GM23338 (cell line): ENCODE data around the gene CD226. TPM values are rescaled to one million over a fixed set of nuclear protein-coding genes. Genes with fewer than 3 reads are reported as not detected.

ENCODE experiments used
- ATAC-seq: fragments of 200-7000 bp; cut with Tn5 transposase; 3 replicates; pipeline ENCODE4 v1.9.1; 2020
- DNase-seq: peaks from one replicate; pipeline ENCODE4 v3.0.0-alpha.2; 2015; ENCODE audit warnings: low spot score
- H2AFZ ChIP-seq: fragments of 200-600 bp; sonication (generic); 2 replicates; pipeline ENCODE4 v1.8.0; 2016; ENCODE audit warnings: antibody characterized with exemption, mild to moderate bottlenecking, moderate library complexity
- H3F3A ChIP-seq: fragments of 200-600 bp; sonication (generic); replicated peaks from 2 replicates; pipeline ENCODE4 v1.8.0; 2017; ENCODE audit warnings: antibody characterized with exemption, mixed run types, low read depth
- H3K27ac ChIP-seq: fragments of 200-600 bp; sonication (generic); 2 replicates; pipeline ENCODE4 v1.6.1; 2016; ENCODE audit warnings: low read depth
- H3K27me3 ChIP-seq: fragments of 200-600 bp; sonication (generic); 2 replicates; pipeline ENCODE4 v1.8.0; 2016; ENCODE audit warnings: mild to moderate bottlenecking, mixed run types, moderate library complexity; ENCODE audit not compliant: insufficient read depth
- H3K36me3 ChIP-seq: fragments of 200-600 bp; sonication (generic); 2 replicates; pipeline ENCODE4 v1.8.0; 2016; ENCODE audit warnings: mild to moderate bottlenecking; ENCODE audit not compliant: insufficient read depth
- H3K4me1 ChIP-seq: fragments of 200-600 bp; sonication (generic); 2 replicates; pipeline ENCODE4 v1.8.0; 2016; ENCODE audit warnings: mild to moderate bottlenecking, moderate library complexity; ENCODE audit not compliant: insufficient read depth
- H3K4me2 ChIP-seq: fragments of 200-600 bp; sonication (generic); 2 replicates; pipeline ENCODE4 v1.7.1; 2017; ENCODE audit warnings: mixed run types
- H3K4me3 ChIP-seq: fragments of 200-600 bp; sonication (generic); 2 replicates; pipeline ENCODE4 v1.6.1; 2016; ENCODE audit warnings: mixed run types
- H3K79me2 ChIP-seq: fragments of 200-600 bp; sonication (generic); replicated peaks from 2 replicates; pipeline ENCODE4 v1.8.0; 2017; ENCODE audit warnings: mild to moderate bottlenecking; ENCODE audit not compliant: insufficient read depth
- H3K9me2 ChIP-seq: fragments of 200-600 bp; sonication (generic); 2 replicates; pipeline ENCODE4 v1.8.0; 2017; ENCODE audit not compliant: insufficient read depth
- H4K20me1 ChIP-seq: fragments of 200-600 bp; sonication (generic); replicated peaks from 2 replicates; pipeline ENCODE4 v1.8.0; 2017; ENCODE audit warnings: mild to moderate bottlenecking; ENCODE audit not compliant: insufficient read depth
- H3K27ac Mint-ChIP-seq: 2 replicates; pipeline ENCODE4 v1.8.0; 2020; ENCODE audit warnings: inconsistent platforms, mild to moderate bottlenecking, moderate library complexity, mixed read lengths
- H3K27me3 Mint-ChIP-seq: 3 replicates; pipeline ENCODE4 v1.8.0; 2022; ENCODE audit warnings: low read depth, mild to moderate bottlenecking, moderate library complexity, mixed read lengths, inconsistent platforms; ENCODE audit not compliant: insufficient read depth, poor library complexity
- H3K36me3 Mint-ChIP-seq: 3 replicates; pipeline ENCODE4 v1.8.0; 2021; ENCODE audit warnings: low read depth, mild to moderate bottlenecking, inconsistent platforms, moderate library complexity, mixed read lengths
- H3K4me1 Mint-ChIP-seq: 3 replicates; pipeline ENCODE4 v1.8.0; 2020; ENCODE audit warnings: mild to moderate bottlenecking, inconsistent platforms, mixed read lengths
- H3K4me3 Mint-ChIP-seq: 3 replicates; pipeline ENCODE4 v1.8.0; 2021; ENCODE audit warnings: moderate library complexity, mild to moderate bottlenecking, inconsistent platforms, mixed read lengths
- H3K9me3 Mint-ChIP-seq: 3 replicates; pipeline ENCODE4 v1.8.0; 2020; ENCODE audit warnings: moderate library complexity, mild to moderate bottlenecking, inconsistent platforms, mixed read lengths
- CTCF ChIP-seq, 2 experiments: fragments of 200-600 bp in 1 of 2; sonication (generic) in 1 of 2; conservative IDR thresholded peaks; 2 replicates each; pipeline versions ENCODE4 v1.5.1 to v1.6.1; 2016 to 2017; ENCODE audit warnings: antibody characterized with exemption in 2 of 2, low read depth in 2 of 2, mild to moderate bottlenecking in 2 of 2, moderate library complexity in 1 of 2
- ETS1 ChIP-seq: IDR thresholded peaks from 2 replicates; pipeline ENCODE4 v1.6.1; 2016; ENCODE audit warnings: antibody characterized with exemption
- EZH2 ChIP-seq: fragments of 200-600 bp; sonication (generic); IDR thresholded peaks from one replicate; pipeline ENCODE4 v1.8.0; 2017; ENCODE audit warnings: antibody characterized with exemption, mild to moderate bottlenecking, low read depth; ENCODE audit not compliant: unreplicated experiment
- EZH2phosphoT487 ChIP-seq: fragments of 200-600 bp; sonication (generic); IDR thresholded peaks from one replicate; pipeline ENCODE4 v1.8.1; 2018; ENCODE audit warnings: antibody characterized with exemption; ENCODE audit not compliant: unreplicated experiment
- NANOG ChIP-seq: IDR thresholded peaks from 2 replicates; pipeline ENCODE4 v1.6.1; 2016; ENCODE audit warnings: antibody characterized with exemption, borderline replicate concordance
- POLR2AphosphoS5 ChIP-seq: IDR thresholded peaks from 2 replicates; pipeline ENCODE4 v1.6.1; 2016; ENCODE audit warnings: antibody characterized with exemption, low read depth
- REST ChIP-seq: IDR thresholded peaks from one replicate; pipeline ENCODE4 v1.6.1; 2018; ENCODE audit warnings: antibody characterized with exemption; ENCODE audit not compliant: unreplicated experiment
- ZNF114 ChIP-seq: fragments of 250-450 bp; sonication (Bioruptor Pico); IDR thresholded peaks from 2 replicates; pipeline ENCODE4 v1.5.0; 2020; ENCODE audit warnings: mild to moderate bottlenecking, moderate library complexity
- ZNF331 ChIP-seq: fragments of 250-450 bp; sonication (Bioruptor Pico); IDR thresholded peaks from 2 replicates; pipeline ENCODE4 v1.5.0; 2020; ENCODE audit warnings: low read depth, mild to moderate bottlenecking, moderate library complexity
- ZNF462 ChIP-seq: fragments of 250-450 bp; sonication (Bioruptor Pico); IDR thresholded peaks from 2 replicates; pipeline ENCODE4 v1.5.0; 2020; ENCODE audit warnings: mild to moderate bottlenecking, moderate library complexity
- polyA plus RNA-seq: library from polyadenylated mRNA; unstranded; fragments of >200 nt; fragmentation: Nextera tagmentation; extraction: Ambion mirVana; gene quantifications from 2 replicates; pipeline ENCODE4 v1.2.1, GENCODE V29; 2016
- total RNA-seq: library from RNA; depleted of rRNA; stranded (reverse); fragments of >200 nt; shearing (Covaris generic); gene quantifications from 2 replicates; pipeline ENCODE4 v1.2.3, GENCODE V29; 2014

Gene CD226
- total and polyA plus RNA-seq, 2 experiments from 2014 or later, result not detected

- TF ChIP-seq ZNF114, result no peak
- TF ChIP-seq CTCF (conservative IDR thresholded peaks at IDR 0.05; ENCODE audit: low read depth in 2 of 2), result peak; percentile 30 to 53
- no peaks in the 10 kb centered on the region for H4K20me1 ChIP-seq
- H3K27me3 ChIP-seq, result no peaks in the 10 kb centered on the region
- no peaks in the 10 kb centered on the region for H3K9me2 ChIP-seq
- H3K79me2 ChIP-seq, result no peaks in the 10 kb centered on the region
- peak overlapping the region; percentile 64; the same call in 1 of the 2 replicates for H2AFZ ChIP-seq
- no peaks in the 10 kb centered on the region for H3F3A ChIP-seq
- Mint-ChIP-seq H3K9me3 (no peaks in the 10 kb centered on the region; the same call in 2 of the 3 replicates), H3K27me3 (peaks cover 2% of the 10 kb centered on the region), H3K27ac (no peak overlapping the region), H3K36me3 (no peaks in the 10 kb centered on the region), H3K4me3 (no peak overlapping the region), H3K4me1 (0 out of 3 replicates have a peak, but pooled peaks cover 2% of the 10 kb centered on the region)
- no peaks in the 10 kb centered on the region for H3K4me1 ChIP-seq
- no peak overlapping the region for H3K4me2 ChIP-seq
- H3K4me3 ChIP-seq, result no peak overlapping the region
- DNase-seq (peak; percentile 29), ATAC-seq (peak; percentile 44; the same call in 2 of the 3 replicates)
- no peak overlapping the region for H3K27ac ChIP-seq
- H3K36me3 ChIP-seq, result no peaks in the 10 kb centered on the region
Measured at GRCh38 chr18:69854455-69854854, 93.2 kb downstream of the CD226 start.

GRCh38 chr18:69853051-69853450 lies 94.6 kb downstream of the CD226 start:
- Histone ChIP-seq H4K20me1 (no peaks in the 10 kb centered on the region), H2AFZ (no peak overlapping the region), H3K4me1 (no peaks in the 10 kb centered on the region), H3K36me3 (no peaks in the 10 kb centered on the region), H3F3A (no peaks in the 10 kb centered on the region), H3K27ac (no peak overlapping the region), H3K4me3 (no peak overlapping the region), H3K27me3 (no peaks in the 10 kb centered on the region), H3K4me2 (no peak overlapping the region), H3K79me2 (no peaks in the 10 kb centered on the region), H3K9me2 (no peaks in the 10 kb centered on the region)
- H3K36me3 Mint-ChIP-seq, result no peaks in the 10 kb centered on the region
- peaks cover 2% of the 10 kb centered on the region for H3K27me3 Mint-ChIP-seq
- no peak overlapping the region for H3K27ac Mint-ChIP-seq
- H3K4me1 Mint-ChIP-seq, result 0 out of 3 replicates have a peak, but pooled peaks cover 2% of the 10 kb centered on the region
- DNase-seq (no peak), ATAC-seq (no peak)
- no peaks in the 10 kb centered on the region; the same call in 2 of the 3 replicates for H3K9me3 Mint-ChIP-seq
- no peak overlapping the region for H3K4me3 Mint-ChIP-seq
- TF ChIP-seq NANOG (no peak), ZNF462 (CRISPR knock-in tag) (no peak), ZNF331 (CRISPR knock-in tag) (no peak), ETS1 (no peak), POLR2AphosphoS5 (no peak), REST (no peak), EZH2phosphoT487 (no peak), EZH2 (no peak)
